Hepatocyte (in vitro differentiated cells): Measurements from ENCODE around the gene HMOX1.

Experiments
- CTCF ChIP-seq: fragments of 200-600 bp; sonication (generic); IDR thresholded peaks from 2 replicates; pipeline ENCODE4 v1.5.1; 2016; ENCODE audit warnings: antibody characterized with exemption, mild to moderate bottlenecking; ENCODE audit not compliant: poor library complexity
- EZH2 ChIP-seq: fragments of 200-600 bp; sonication (generic); IDR thresholded peaks from 2 replicates; pipeline ENCODE4 v1.6.1; 2016; ENCODE audit warnings: antibody characterized with exemption, mild to moderate bottlenecking, borderline replicate concordance
- EZH2phosphoT487 ChIP-seq: fragments of 200-600 bp; sonication (generic); IDR thresholded peaks from one replicate; pipeline ENCODE4 v1.6.1; 2018; ENCODE audit warnings: antibody characterized with exemption, mild to moderate bottlenecking, low read depth, moderate library complexity; ENCODE audit not compliant: unreplicated experiment, severe bottlenecking

- no peak for TF ChIP-seq CTCF
- no peak for TF ChIP-seq EZH2
- no peak for TF ChIP-seq EZH2phosphoT487
Observed at GRCh38 chr22:35345808-35346505, 34.9 kb upstream of the HMOX1 start.
